Medulla oblongata (tissue), 1 donor: ENCODE measurements around the gene JMJD4.
"Not testable (repeated sequence)": the region's sequence is repeated elsewhere in the genome, so short reads cannot be mapped to it uniquely, and the experiment has no call there.

Source experiments
- DNase-seq: peaks from one replicate; pipeline ENCODE4 v3.0.0-alpha.2; 2015; ENCODE audit errors: extremely low spot score

The JMJD4 gene

DNA sequence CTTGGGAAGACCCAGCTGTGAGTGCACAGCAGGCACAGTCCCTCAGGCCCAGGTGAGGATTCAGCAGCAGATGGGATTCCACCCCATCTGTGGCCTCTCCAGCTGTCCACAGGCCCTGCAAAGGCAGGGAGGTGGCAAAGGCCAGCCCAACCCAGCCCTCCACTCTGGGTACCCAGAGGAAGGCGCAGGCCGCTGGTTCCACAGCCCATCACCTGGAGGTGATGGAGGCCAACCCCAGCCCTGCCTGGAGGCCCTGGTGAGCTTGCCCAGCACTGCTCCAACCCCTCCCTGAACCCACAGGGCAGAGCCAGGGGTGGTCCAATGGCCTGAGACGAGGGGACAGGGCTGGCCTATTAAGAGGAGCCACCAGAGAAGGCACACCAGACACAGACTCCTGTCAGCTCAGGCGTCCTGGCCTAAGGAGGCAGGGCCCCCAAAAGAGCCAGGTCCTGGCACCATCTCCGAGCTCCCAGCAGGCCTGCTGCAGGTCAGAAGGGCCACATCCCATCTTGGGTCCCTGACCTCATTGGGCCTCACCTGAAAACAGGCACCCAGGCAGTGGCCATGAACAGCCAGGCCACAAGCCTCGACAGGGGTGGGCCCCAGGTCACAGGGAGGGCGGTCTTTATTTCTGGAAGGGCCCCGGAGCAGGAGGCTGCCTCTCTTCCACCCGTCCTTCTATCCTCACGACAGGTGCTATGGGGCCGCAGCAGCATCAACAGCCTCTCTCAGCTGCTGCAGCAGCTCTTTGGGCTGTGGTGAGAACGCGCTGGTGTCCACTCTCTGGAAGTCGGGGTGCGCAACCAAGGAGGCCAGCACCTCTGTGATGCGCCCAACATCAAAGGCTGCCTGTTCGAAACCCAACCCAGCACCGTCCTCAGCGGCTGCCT lies 3.2 kb downstream of the JMJD4 start:
- DNase-seq = no peak

GRCh38 chr1:227731241-227731677 lies 3.8 kb downstream of the JMJD4 start:
- DNase-seq = no peak

DNA sequence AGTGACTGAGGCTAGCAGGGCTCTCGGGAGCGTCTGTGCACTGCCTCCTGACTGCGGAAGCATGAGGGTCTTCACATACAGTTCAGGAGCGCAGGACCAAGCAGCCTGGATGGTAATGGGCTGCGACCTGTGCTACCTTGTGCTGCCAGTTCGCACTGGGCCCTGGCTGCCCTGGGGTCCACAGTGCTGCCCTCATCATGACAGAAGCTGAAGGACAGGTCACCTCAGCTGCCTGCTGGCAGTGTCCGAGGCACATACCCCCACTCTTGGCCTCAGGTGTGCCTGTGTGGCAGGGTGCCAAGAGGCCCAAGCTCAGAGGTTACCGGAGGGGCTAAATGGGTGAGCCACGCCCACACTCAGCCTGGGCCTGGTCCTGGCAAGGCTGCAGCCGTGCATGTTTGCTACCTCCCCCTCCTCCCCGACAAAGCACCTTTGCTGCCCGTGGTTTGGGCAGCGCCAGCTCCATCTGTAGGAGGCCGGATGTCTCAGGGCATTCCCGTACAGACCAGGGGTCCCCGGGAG lies 4.4 kb downstream of the JMJD4 start:
- DNase-seq = no peak

DNA sequence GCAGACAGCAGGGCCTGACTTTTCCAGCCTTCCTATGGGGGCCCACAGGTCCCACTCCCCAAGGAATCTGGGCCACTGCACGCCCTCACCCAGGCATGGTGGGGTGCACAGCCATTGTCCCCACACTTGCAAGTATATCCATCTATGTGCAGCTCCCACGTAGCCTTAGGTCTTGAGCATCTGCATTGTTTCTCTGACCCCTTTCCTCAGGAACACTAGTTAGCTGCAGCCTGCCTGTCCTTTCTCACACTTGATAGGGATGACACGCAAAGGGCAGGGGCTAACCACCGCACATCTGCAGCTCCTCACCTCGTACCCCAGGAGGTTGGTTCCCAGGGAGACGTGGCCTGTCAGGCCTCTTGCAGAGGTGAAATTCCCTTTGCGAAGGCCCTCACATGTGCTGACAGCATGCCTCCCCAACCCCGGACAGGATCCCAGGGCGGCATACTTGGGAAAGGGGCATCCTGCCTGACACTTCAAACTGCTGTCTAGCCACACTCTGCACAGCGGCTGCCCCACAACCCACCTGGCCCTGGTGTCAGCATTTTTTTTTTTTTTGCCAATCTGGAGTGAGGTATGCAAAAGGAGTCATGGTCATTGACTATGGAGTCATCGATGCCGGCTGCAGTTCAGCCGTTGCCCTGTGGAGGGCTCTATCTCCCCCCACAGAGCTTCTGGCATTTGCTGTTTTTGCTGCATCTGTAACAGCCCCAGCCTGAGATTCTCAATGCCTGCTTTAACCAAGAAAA lies 5.0 kb downstream of the JMJD4 start:
- DNase-seq = peak; percentile 48

GRCh38 chr1:227729144-227729880 lies 5.8 kb downstream of the JMJD4 start:
- no peak for DNase-seq

- DNase-seq = no peak
Observed at GRCh38 chr1:227728892-227729143, 6.3 kb downstream of the JMJD4 start.

- peak; percentile 29 for DNase-seq
Observed at GRCh38 chr1:227728059-227728891, 6.8 kb downstream of the JMJD4 start.

DNA sequence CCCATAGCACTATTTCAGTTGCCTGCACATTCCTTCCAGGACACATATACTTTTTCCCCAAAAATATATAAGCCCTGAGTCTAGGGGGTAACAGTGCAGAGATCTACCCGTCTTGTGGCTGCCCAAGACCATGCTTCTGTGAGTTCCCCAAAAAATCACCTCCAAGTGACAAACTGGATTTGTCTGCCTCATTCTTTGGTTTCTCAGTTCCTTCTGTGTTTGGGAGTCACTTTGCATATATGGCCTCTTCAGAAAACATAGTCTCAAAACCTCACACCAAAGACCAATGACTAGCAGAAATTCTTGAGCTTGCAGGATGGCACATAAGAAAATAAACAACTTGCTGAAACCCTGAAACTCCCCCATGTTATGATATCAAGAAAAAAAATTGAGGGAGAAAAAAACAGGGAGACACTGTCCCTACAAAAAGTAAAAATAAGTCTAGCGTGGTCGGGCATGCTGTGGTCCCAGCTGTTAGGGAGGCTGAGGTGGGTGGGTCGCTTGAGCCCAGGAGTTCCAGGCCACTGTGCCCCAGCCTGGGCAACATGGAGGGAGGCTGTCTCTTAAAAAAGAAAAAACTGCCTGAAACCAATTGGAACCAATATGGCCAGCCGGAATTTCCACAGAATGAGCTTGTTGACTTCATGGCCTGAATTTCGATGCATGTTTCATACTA lies 8.0 kb downstream of the JMJD4 start:
- no peak for DNase-seq

GRCh38 chr1:227726318-227726717 lies 8.8 kb downstream of the JMJD4 start:
- DNase-seq = no peak

DNA sequence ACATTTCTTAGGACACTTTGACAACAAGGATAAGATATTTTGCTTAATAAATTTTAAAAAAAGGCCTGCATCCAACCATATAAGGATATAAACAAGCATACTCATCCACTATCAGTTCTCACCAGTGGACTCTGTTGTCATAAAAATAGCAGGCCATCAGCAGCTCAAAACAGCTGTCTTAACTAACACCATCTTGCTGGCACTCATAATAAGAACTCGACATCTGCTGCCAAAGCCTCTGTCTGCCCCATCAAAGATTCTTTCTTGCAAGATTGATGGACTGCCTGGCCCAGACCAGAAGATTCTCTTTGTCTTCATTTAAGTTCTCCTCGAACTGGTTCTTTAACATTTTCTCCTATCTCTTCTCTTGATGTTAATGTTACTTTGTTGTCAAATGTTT lies 10.1 kb downstream of the JMJD4 start:
- DNase-seq = no peak

DNA sequence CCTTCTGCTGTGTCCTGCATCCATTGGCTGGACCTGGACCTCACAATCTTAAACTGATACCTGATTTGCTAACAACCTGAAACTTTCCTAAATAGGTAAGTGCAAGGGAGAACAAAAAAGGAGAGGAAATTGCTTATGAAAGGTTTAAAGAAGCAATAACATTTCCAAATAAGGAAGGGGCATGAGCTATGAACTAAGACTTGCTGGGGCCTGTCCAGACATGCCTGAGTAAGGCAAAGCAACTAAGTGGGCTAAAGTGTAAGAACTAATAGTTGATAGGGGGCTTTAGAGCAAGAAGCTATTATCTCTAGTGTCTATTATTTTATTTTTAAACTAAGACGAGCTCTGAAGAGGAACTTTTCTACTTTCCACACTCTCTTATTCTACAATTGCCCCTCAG lies 11.6 kb downstream of the JMJD4 start:
- no peak for DNase-seq

DNA sequence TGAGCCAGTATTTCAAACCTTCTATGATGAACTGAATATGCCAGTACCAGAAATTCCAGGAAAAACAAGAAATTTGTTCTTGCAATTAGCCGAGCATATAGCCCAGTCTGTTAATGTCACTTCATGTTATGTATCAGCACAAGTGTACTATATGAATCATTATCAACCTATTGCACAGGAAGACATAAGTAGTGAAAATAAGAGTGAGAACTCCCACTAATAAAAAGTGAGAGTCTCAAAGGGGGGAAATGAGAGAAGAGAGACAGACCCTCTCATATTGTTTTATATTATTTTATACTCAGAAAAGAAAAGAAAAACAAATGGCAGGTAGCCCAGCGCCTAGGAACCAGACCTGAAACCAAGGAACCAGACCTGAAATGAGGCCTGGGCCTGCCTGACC lies 16.2 kb downstream of the JMJD4 start:
- DNase-seq = no peak

DNA sequence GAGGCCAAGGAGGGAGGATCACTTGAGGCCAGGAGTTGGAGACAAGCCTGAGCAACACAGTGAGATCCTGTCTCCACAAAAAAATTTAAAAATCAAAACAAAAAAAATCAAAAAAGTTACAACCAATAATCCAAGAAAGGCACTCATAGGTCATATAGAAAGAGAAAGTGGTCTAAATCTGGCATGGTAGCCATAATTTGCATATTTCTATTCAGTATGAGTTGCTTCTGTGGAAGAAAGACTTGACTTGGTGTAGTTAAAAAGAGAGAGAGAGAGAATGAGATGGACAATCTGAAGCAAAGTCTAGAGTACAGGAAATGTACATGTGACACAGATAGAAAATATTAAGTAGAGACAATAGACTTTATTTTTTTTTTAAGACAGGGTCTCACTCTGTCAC lies 22.5 kb downstream of the JMJD4 start:
- no peak for DNase-seq

- not testable (repeated sequence) for DNase-seq
Observed at GRCh38 chr1:227710474-227710873, 24.6 kb downstream of the JMJD4 start.

GRCh38 chr1:227709451-227709850 lies 25.7 kb downstream of the JMJD4 start:
- DNase-seq = no peak

DNA sequence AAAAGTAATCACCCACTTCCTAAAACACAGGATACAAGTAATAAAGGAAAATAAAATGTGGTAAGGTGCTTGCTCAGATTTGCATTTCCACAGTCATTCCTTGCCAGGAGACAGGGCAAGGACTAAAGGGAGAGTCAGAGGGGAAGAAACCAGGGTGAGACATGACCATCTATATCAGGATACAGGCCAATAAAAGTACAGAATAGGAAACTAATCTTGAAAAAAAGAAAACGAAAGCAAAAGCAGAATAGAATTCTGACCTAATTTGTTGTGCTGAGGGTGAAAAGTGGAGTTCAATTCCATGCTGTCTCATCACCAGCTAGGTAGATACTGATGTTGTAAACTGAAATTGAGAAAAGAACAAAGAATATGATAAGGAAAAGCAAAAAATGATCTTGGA lies 27.3 kb downstream of the JMJD4 start:
- no peak for DNase-seq

DNA sequence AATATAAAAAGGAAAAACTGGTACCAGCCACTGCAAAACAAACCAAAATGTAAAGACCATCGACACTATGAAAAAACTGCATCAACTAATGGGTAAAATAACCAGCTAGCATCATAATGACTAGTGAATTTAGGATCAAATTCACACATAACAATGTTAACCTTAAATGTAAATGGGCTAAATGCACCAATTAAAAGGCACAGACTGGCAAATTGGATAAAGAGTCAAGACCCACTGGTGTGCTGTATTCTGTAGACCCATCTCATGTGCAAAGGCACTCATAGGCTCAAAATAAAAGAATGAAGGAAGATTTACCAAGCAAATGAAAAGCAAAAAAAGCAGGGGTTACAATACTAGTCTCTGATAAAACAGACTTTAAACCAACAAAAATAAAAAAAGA lies 33.5 kb downstream of the JMJD4 start:
- not testable (repeated sequence) for DNase-seq

- no peak for DNase-seq
Observed at GRCh38 chr1:227697321-227697864, 37.7 kb downstream of the JMJD4 start.

DNA sequence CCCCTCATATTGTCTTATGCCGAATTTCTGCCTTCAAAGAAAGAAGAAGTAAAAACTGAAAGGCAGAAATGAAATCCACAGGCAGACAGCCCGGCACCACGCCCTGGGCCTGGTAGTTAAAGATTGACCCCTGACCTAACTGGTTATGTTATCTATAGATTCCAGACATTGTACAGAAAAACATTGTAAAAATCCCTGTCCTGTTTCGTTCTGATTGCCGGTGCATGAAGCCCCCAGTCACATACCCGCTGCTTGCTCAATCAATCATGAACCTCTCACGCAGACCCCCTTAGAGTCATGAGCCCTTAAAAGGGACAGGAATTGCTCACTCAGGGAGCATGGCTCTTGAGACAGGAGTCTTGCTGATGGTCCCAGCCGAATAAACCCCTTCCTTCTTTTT lies 49.3 kb downstream of the JMJD4 start:
- no peak for DNase-seq
